Activated CD8-positive, alpha-beta memory T cell treated with anti-CD3 and anti-CD28 coated beads, Interleukin-2, amount 50 U/mL, for 48 hours (primary cell): ENCODE results near the gene MRPL37.
A peak's percentile ranks its signal among the peaks of the same experiment; 100 is the strongest.
"Not testable (repeated sequence)": the region's sequence is repeated elsewhere in the genome, so short reads cannot be mapped to it uniquely, and the experiment has no call there.

Source experiments
- DNase-seq: peaks from one replicate; pipeline ENCODE4 v3.0.0-alpha.2; 2020

The MRPL37 gene

DNA sequence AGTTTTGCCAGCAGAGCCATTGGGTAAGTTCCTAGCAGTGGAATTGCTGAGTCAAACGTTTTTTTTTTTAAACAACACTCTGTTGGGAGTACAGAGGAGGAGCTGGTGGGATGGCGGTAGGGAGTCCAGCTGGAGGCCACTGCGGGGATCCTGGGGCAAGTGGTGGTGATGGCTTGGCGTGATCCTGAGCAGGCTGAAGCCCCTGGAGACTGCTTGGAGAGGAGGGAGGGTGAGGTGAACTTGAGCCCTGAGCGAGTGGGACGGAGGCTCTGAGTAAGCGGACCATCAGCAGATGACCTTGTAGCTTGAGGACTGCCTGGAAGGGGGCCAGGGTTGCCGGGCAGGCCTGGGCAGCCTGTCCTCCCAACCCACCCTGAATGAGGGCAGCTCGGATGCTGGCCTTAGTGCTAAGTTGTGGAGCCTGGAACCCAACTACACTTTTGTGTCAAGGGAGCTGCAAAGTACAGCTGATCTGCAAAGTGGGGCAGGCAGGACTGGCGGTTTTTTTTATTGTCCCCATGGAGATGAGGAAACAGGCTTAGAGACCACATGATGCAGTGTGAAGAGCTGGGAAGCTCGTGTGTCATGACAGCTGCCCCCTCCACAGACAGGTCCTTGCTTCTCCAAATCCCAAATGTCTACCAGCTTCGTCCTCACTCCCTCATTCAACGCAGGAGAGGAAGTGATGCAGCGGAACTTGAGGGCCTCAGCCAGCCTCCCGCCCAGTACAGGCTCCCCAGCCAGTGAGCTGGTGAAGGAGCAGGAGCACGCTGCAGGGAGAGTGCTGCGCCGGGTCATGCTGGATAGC is 20.2 kb downstream of the MRPL37 start:
- no peak for DNase-seq

DNA sequence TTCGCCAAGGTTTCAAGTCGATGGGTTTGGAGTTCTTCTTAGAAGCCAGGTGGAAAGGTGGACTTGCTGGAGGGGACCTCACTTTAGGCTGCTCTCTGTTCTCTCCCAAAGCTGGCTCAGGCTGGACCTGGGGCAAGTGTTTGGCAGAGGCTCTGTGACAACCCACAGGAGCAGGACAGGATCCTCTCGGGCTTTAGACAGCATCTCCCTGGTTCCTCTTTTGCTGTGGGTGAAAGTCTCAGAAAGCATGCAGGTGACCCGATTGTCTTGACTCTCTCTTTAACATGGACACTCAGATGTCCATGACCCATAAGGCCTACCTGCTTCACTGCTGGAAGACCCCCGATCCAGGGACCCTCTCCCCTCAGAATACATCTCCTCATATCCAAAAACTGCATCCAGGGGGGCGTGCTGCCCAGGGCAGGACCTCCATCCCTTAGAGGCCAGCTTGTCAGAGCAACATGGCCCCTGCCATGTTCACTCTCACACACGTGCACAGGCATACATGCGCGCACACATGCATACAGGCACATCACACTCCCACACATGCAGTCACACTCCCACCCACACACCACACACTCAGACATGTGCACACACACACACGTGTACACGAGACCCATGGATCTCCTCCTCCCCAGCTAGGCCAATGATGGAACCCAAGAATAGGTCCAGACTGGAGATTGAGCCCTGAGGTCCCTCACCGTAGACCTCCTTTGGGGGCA is 21.3 kb downstream of the MRPL37 start:
- no peak for DNase-seq

DNA sequence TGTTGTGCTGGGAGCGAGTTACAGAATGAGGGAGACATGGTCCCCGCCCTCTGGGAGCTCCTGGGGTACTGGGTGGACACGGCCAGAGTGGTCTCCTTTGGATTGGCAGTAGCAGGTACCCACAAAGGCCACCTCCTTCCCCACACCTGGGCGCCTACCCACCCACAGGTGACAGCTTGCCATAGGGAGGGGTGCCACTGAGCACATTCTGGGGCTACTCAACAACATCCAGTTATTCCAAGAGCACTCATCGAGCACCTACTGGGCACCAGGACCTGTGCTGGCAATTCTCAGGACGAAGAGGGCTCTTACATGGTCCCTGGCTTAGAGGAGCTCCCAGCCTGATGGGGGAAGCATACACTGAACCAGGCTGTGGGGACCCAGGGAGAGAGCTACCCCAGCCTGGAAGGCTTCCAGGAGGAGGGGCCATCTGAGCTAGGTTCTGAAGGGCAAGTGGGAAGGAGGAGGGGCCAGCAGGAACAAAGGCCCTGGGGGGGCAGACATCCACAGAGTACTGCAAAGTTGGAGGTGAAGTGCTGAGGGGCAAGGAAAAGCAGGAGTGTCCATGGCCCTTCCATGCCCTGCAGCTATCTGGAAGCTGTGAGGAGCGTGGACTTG is 22.0 kb downstream of the MRPL37 start:
- DNase-seq: no peak

DNA sequence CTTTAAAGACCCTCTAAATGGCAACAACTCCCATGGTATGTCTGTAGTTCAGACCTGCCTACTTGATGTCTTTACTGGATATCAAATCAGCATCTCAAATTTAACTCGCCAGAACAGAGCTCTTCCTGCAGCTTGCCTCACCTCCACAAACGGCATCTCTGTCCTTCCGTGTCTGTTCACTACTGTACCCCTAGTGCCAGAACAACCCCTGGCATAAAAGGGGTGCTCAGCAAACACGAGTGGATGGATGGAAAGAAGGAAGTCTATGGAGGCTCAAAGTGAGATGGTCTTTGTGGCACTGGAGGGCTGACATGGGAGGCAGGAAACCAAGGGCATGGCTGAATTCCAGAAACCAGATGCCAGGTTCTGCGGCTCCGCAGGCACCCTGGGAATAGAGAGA is 22.7 kb downstream of the MRPL37 start:
- no peak for DNase-seq

DNA sequence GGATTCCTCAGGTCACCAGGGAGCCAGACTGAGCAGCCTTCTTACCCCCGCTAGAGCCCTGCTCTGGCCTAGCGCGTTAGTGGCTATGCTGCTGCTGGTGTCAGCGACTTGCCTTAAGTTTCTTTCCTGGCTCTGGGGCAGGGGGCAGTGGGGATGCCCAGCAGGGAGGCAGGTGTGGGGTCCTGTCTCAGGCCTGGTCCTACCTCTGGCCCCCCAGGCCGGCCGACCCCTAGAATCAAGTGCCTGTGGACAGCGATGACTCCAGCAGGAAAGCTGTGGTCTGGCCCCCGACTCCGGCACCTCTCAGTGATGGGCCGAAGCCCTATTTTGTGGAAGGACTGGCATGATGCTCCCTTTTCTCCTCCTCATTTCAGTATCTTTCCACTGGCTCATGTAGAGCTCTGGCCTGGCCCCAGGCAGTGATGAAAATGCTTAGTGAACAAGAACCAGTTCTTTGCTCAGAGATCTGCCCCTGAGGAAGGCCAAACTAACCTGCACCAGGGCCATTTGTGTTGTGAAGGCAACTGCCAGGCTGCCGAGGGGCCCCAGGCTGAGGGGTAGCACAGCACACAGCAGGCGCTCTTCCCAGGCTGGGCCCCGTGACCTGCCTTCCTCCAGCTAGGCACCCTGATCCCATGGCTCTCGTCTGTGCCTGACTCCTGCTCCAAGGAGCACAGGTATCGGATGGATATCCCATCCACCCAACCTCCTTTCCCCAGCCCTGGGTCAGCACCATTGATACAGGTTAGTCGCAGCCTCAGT is 23.7 kb downstream of the MRPL37 start:
- DNase-seq: no peak

DNA sequence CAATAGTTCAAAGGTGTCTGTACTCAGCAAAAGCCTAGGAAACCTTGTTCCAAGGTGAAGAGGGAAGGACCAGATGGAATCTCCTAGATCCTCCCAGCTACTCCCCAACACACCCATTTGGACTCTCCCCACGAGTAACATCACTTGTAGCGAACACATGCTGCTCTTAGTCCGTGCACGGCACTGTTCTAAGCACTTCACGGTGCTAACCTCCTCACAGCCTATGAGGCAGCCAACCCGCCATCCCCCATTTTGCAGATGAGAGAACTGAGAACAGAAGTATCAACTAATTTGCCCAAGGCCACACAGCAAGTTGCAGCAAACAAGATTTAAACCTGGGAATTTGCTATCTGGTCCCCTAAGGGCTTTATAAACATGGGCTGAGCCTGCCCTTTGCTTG is 24.3 kb downstream of the MRPL37 start:
- no peak for DNase-seq

DNA sequence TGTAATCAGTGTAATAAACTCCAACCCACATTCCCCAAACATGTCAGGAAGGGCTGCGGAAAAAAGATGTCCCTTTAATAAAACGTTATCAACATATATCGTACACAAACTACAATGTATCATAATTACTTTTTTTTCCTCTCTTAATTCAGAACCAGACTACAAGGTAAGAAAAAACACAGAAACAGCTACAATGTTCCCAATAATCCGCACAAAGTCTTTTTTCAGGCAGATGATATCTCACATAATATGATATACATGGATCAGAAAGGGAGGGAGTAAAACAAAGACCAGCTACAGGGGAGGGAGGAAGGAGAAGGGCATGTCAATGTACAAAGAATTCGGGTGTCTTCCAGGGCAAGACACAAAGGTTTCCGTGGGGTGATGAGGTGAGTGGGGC is 25.4 kb downstream of the MRPL37 start:
- DNase-seq: no peak

DNA sequence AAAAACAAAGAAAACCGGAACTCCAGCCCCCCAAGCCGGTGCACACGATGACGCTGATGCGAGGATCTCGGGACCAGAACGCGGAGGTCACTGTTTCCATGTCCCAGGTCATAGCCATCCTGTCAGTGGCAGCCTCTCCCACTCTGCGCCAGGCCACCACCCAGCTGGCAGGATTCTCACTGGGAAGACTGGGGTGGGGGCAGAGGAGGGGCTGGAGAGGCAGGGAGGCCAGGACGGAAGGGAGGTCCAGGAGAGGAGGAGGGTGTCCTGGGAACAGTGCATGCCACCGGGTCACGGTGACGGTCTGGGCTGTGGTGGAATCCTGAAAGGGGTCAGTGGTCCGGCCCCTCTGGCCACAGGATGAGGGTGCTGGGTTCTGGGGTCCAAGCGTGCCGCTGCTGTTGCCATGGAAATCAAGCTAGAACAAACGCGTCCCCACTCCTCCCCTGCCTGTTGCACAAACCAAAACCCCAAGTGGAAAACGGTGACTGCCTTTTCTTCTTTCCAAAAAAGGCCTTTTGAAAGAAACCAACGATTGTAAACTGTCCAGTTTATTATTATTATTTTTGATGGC is 26.1 kb downstream of the MRPL37 start:
- DNase-seq: no peak

DNA sequence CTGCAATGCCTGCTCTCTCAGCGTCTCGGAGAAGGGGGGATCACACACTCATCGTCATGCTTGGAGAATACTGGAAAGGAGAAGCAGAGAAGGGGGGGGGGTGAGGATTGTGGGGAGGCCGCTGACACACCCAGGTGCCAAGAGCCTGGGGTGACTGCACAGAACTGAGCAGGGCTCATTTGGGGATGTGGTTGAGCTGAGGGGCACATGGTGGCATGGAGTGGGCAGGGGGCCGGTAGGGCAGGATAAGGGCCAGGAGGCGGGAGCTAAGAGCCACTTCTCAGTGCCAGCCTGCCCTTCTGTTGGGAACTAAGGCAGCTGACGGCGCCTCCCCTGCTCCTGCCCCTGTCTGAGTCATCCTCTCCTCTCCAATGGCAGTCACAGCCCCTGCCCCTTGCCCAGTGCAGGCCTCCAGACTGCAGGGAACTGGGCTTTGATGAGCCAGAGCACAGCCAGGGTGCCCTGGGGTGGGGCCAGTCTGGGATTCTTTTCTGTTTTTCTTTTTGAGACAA is 27.2 kb downstream of the MRPL37 start:
- DNase-seq: no peak

DNA sequence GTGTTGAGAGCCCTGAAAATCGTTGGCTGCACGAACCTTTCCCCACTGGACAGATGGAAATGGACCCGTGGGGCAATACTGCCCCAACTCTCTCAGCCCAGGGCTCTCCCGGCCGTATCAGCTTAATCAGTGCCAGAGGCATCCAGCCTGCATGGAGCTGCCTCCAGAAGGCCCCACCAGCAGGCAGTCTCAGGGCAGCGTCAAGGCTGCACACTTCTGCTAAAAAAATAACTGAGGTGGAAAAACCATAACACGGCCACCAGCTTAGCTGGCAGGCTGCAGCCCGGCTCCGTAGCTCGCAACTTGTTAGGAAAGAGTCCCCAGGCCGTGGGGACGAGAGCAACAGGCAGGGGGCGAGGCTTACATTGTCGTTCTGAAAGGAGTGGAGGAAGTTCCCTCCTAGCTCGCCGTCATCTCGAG is 27.9 kb downstream of the MRPL37 start:
- DNase-seq: no peak

DNA sequence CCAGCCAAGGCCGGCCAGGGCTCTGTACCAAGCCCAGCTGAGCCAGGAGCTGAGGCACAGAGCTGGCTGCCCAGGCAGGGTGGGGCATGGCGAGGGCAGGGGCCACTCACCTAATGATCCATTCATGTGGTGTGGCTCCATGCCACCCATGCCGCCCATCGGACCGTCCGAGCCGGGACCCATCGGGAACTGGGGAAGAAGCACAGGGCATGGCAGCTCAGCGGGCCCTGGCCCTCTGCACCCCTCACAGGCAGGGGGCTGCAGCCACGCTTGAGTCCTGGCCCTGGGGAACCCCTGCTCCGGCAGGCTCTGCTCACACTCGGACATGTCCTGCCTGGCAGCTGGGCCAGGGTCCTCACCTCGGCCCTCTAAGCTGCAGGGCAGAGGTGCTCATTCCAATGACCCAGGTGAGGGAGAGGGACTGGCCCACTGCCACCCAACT is 28.7 kb downstream of the MRPL37 start:
- DNase-seq: no peak

DNA sequence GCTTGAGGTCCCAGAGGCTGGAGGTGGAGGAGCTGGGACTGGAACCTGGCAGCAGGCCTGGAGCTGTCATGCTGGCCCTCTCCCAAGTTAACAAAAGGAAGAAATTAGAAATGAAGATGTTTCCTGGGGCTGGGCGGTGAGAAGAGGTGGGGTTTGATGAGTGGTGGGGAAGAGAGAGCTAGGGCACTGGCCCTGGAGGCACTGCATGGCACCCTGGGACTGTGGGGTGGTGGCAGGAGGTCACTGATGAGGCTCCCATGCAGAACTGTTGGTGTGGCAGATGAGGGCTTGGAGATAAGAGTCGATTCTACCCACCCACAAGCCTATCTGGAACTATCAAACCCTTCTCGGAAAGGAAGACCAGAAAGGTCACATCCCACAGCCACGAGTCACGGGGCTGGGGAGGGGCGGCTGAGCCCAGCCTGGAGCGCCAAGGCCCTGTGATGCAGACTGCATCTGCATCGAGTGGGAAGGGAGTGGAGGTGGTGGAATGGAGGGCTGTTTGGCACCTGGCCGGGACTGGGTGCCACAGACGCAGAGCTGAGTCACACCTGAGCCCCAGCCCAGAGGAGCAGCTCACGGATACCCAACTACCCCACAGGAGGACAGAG is 29.4 kb downstream of the MRPL37 start:
- DNase-seq: peak; percentile 70

DNA sequence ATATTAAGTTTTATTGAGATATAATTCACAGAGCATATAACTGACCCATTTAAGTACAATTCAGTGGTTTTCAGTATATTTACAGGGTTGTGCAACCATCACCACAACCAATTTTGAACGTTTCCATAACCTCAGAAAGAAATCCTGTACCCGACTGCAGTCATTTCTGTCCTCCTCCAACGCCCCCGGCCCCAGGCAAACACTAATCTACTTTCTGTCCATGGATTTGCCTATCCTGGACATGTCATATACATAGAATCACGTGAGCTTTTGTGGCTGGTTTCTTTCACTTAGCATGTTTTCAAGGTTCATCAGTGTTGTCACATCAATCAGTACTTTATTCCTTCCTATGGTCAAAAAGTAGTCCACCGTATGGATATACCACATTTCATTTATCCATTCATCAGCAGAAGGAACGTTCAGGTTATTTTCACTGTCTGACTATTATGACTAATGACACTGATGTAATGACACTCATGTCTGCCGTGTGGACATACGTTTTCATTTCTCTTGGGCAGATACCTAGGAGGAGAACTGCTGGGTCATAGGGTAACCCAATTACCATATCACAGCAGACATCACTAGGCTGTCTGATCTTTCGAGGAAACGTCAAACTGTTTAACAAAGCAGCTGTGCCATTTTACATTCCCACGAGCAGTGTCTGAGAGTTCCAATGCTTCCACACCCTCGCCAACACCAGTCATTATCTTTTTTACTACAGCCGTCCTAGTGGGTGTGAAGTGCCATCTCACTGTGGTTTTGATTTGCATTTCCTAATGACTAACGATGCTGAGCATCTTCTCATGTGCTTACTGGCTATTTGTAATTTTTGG is 30.8 kb downstream of the MRPL37 start:
- DNase-seq: peak; percentile 73

DNA sequence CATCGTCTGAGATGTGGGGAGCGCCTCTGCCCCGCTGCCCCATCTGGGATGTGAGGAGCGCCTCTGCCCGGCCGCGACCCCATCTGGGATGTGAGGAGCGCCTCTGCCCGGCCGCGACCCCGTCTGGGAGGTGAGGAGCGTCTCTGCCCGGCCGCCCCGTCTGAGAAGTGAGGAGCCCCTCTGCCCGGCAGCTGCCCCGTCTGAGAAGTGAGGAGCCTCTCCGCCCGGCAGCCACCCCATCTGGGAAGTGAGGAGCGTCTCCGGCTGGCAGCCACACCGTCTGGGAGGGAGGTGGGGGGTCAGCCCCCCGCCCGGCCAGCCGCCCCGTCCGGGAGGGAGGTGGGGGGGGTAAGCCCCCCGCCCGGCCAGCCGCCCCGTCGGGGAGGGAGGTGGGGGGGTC is 33.2 kb downstream of the MRPL37 start:
- not testable (repeated sequence) for DNase-seq

DNA sequence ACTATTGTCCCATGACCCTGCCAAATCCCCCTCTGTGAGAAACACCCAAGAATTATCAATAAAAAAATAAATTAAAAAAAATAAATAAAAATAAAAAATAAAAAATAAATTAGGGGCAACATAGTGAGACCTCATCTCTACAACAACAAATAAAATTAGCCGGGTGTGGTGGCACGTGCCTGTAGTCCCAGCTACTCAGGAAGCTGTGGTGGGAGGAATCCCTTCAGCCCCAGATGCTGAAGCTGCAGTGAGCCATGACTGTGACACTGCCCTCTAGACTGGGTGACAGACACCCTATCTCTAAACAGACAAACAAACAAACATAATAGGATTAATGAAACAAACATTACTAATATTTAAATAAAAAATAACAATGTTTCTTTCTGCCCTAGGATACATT is 34.3 kb downstream of the MRPL37 start:
- DNase-seq: no peak

DNA sequence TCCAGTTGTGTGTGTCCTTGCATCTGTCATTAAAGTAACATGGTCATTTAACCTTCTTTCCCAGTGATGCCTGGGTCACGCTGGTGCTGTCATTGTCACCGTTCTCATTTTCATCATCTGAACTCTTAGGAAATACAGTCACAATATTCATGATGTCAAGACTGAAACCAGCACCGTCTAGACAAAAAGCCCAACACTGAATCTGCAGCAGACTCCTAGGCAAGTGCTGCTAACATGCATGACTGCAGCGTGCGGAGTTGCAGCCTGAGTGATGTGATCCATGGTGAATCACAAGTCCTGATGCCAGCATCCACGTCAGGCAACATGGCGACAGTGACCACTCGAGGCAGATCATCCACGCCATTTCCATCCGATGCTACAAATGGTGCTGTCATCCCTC is 37.6 kb downstream of the MRPL37 start:
- DNase-seq: no peak

DNA sequence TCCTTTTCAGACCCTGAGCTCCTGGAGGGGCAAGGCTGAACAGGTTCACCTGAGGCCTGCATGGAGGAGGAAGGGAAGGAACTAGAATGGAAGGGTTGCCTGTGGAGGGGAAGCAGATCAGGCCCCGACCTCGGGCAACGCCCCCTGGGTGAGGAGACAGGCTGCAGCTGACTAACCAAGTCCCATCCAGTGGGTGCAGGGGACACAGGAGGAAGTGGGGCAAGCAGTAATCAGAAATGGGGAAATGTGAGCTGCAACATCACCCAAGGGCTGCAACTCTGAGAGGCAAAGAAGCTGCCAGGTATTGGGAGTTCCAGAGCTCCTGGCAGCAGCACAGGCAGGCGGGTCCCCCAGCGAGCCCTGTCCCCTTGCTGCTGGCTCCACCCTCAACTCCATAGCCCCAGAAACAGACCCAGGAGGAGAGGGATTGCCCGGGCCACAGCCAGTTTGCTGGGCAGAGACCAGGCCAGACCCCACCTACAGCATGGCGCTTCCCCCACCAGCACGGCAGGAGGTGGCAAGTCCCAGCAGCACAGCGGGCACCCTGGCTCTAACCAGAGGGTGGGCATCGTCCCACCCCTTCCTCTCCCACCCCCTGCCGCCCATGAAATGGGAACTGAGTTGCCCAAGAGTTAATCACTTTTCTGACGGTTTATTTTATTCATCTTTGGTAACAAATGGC is 38.5 kb downstream of the MRPL37 start:
- DNase-seq: no peak

DNA sequence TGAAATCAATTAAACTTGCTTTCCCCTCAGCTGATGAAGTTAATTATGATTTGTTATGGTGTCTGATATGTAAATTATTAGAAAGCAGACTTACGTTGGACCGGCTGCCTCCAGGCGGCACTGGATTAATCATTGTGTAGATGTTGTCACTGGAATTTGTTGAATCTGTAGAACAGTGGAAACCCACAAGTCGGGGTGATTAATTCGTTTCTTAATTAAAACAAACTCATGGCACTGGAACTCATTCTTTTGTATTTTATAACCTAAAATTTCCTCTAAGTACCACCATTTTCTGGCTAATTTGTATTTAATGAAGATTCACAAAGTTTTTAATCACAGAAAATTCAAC is 39.0 kb downstream of the MRPL37 start:
- DNase-seq: no peak

DNA sequence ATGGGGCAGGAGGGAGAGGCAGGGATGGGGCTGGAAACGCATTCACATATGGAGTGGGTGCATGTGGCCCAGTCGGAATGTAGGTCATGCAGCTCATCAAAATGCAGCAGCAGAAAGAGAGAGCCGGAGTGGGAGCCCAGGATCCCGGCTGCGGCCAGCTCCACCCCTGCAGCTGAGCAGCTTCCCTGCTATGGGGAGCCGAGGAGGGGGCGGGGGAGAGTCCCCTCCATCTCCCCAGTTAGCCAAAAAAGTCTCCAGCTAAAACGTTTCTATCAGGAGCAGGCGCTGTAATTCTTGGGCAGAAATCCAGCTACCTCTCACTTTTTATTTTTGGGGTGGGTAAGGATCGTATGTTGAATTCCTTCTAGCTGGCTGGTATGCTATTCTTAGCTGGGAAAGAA is 39.7 kb downstream of the MRPL37 start:
- no peak for DNase-seq

DNA sequence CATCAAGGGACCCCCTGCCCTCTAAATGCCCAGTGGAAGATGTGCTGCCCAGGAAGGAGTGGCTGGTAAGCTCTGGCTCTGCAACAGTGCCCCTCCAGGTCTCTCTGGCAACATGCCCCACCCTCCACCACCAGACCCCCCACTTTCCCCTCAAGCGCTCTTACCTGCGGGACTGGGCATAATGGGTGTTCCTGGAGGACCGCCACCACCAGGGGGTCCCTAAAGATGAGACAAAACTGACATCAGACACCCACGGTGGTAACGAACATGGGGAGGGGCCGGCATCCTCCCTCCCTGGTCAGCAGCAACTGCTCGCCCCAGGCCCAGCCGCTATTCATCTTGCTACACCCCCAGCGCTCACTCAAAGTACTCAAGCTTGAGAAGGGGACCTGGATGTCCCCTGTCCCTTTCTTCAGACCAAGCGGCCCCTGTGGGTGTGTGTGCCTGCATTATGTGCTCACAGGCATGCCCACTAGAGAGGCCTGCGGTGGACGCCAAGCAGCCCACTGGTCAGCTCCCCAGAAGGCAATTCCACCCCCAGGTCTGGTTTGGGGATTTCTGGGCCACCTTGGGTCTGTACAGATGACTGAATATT is 40.9 kb downstream of the MRPL37 start:
- DNase-seq: no peak
